ENCODE results near the gene RPL19. TPM values are rescaled to one million over a fixed set of nuclear protein-coding genes. Genes with fewer than 3 reads are reported as not detected.

The RPL19 gene
- total RNA-seq, 1 donor from 2014 or later: 3,324 TPM

DNA sequence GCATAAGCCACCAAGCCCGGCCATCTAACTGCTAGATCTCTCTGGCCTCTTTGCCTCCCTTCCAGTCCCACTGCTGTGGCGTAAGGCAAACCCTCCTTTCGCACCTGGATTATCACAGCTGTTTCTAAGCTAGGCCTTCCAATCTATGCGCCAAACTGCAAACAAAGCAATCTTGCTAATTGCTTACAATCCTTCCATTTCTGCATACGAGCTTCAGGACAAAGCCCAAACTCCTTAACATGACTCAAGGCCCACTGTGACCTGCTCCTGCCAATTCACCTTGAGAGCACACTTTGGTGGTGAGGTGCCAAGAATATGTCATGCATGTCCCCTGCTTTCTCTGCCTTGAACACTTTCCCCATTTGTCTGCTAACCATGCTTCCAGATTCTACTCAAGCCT is 28.1 kb upstream of the RPL19 start:
- ATAC-seq (ENCODE audit: low read depth) (no peak), DNase-seq (no peak)
- ChIA-PET POLR2A (interaction anchor here (0.6 kb wide), 1 partner anchor 363 kb away, joined by 4 read pairs; no protein-coding TSS in a partner anchor), CTCF (interaction anchor here (1.4 kb wide), 1 partner anchor 187 kb away, joined by 3 read pairs; no protein-coding TSS in a partner anchor)
- Mint-ChIP-seq H3K9me3 (no peaks in the 10 kb centered on the region), H3K36me3 (ENCODE audit: low read depth) (peaks cover under 1% of the 10 kb centered on the region), H3K4me3 (no peak overlapping the region), H3K27ac (no peak overlapping the region), H3K4me1 (peaks cover 13% of the 10 kb centered on the region), H3K27me3 (peaks cover 28% of the 10 kb centered on the region)
- TF ChIP-seq, protein P1, sequence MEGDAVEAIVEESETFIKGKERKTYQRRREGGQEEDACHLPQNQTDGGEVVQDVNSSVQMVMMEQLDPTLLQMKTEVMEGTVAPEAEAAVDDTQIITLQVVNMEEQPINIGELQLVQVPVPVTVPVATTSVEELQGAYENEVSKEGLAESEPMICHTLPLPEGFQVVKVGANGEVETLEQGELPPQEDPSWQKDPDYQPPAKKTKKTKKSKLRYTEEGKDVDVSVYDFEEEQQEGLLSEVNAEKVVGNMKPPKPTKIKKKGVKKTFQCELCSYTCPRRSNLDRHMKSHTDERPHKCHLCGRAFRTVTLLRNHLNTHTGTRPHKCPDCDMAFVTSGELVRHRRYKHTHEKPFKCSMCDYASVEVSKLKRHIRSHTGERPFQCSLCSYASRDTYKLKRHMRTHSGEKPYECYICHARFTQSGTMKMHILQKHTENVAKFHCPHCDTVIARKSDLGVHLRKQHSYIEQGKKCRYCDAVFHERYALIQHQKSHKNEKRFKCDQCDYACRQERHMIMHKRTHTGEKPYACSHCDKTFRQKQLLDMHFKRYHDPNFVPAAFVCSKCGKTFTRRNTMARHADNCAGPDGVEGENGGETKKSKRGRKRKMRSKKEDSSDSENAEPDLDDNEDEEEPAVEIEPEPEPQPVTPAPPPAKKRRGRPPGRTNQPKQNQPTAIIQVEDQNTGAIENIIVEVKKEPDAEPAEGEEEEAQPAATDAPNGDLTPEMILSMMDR (IDR thresholded peaks at IDR 0.05): no peak
- intact Hi-C loops (cut with micrococcal nuclease): no loop called here

DNA sequence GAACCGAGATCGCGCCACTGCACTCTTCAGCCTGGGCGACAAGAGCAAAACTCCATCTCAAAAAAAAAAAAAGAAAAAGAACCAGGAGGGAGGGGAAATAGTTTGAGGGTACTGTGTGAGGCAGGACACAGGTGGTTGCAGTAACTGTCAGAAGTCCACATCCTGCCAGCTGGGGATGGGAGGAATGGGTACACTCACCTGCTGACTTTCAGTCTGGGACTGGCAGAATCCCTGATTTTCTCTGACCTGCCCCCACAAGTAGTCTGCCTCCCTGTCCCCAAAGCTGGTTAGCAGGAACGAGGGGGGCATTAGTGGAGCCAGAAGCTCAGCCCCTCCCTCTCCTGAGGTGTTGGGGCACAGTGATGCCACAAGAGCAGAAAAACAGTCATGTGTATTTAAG is 27.0 kb upstream of the RPL19 start:
- no peak overlapping the region for H3K27ac Mint-ChIP-seq
- ATAC-seq (ENCODE audit: low read depth) (no peak), DNase-seq (no peak)
- no peak overlapping the region for H3K4me3 Mint-ChIP-seq
- POLR2A ChIA-PET: interaction anchor here (0.7 kb wide), 2 partner anchors 8 to 59 kb away, joined by 3 to 9 read pairs; no protein-coding TSS in a partner anchor
- intact Hi-C loops (cut with micrococcal nuclease): no loop called here
- TF ChIP-seq, protein P1 (IDR thresholded peaks at IDR 0.05): no peak
- CTCF ChIA-PET: interaction anchor here (1.4 to 6.4 kb wide), 4 partner anchors 7 to 190 kb away, joined by 3 to 49 read pairs (median 34); partner anchors contain the start of gene ARL5C
- H3K36me3 Mint-ChIP-seq (ENCODE audit: low read depth): peaks cover 2% of the 10 kb centered on the region
- no peaks in the 10 kb centered on the region for H3K9me3 Mint-ChIP-seq
- H3K4me1 Mint-ChIP-seq: peaks cover 5% of the 10 kb centered on the region
- peaks cover 27% of the 10 kb centered on the region for H3K27me3 Mint-ChIP-seq

DNA sequence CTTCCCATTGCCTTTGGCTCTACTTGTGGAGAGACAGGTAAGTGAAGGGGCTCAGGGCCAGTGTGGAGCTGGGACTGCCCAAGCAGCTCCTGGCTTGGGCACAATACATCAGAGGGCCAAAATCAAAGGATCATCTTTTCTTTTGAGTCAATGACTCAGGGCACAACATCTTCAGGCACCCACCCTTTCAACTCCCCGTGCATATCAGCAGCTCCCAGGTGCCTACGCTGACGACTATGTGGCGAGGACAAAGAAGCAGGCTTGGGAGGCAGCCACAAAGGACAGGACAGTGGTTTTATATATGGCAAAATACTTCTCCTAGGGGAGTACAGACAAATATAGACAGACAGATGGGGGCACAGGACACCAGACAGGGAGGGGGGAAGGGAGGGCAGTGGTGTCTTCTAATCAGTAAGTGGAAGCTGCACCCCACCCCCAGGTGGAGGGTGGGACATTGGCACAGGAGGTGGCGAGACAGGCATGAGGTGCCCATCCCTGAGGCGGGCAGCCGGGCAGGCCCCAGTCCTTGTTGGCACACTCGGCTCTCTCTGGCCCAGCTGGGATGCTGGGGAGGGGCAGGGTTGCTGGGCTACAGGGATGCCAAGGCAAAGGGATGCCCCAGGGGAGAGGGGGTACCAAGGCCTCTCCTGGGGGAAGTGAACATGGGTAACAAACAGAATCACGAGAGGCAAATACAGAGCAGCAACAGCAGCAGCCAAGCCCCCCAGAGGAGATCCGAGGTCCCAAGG is 26.4 kb upstream of the RPL19 start:
- TF ChIP-seq, protein P1 (IDR thresholded peaks at IDR 0.05): no peak
- Mint-ChIP-seq H3K4me1 (peaks cover 5% of the 10 kb centered on the region), H3K36me3 (ENCODE audit: low read depth) (peaks cover 2% of the 10 kb centered on the region), H3K27ac (no peak overlapping the region), H3K9me3 (no peaks in the 10 kb centered on the region), H3K27me3 (peaks cover 23% of the 10 kb centered on the region), H3K4me3 (no peak overlapping the region)
- DNase-seq (no peak), ATAC-seq (ENCODE audit: low read depth) (no peak)
- ChIA-PET POLR2A (interaction anchor here (0.7 kb wide), 2 partner anchors 9 to 58 kb away, joined by 3 to 9 read pairs; no protein-coding TSS in a partner anchor), CTCF (interaction anchor here (1.4 to 6.4 kb wide), 7 partner anchors 8 to 191 kb away, joined by 3 to 49 read pairs (median 14); partner anchors contain the start of gene ARL5C)
- intact Hi-C loops (cut with micrococcal nuclease): no loop called here

DNA sequence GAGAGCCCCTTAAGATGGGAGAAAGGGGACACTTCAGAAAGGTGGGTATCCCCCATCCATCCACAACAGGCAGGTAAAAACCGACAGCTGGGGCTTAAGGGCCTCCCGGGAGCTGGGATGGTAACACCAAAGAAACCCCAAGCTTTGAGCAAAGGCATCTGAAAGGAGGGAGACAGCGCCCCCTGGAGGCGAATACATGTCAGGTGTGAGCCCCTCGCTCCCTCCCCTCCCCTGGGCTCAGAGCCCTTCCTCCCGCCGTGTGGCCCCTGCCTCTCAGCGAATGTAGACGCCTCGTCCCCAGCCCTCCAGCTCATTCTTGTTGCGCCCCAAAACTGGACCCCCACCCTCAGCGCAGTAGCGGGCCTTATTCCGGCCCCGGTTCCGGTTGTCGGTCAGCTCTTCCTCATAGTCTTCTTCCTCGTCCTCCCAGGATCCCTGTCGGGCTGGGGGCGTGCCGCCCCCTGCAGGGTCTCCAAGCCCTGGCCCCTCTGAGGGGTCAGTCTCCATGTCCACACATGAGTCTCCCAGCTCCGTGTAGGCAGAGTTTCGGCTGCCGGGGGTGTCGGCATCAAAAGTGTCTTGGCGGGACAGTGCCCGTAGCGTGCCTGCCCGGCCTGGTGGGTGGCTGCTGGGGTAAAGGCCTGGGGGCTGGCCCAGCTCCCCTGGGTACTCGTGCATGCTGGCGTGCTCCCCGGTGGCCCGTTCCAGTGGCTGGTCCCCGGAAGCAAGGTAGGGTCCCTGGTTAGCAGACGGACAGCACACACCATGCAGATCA is 25.0 kb upstream of the RPL19 start:
- ATAC-seq (ENCODE audit: low read depth): peak; percentile 85

More for the DNA sequence above, 25.0 kb upstream of the RPL19 start:
- ChIA-PET POLR2A (interaction anchor here (0.6 to 2.0 kb wide), 3 partner anchors 25 to 208 kb away, joined by 3 to 6 read pairs (median 3); partner anchors contain the start of genes FBXO47 and RPL19), CTCF (interaction anchor here (1.0 to 6.4 kb wide), 10 partner anchors 9 to 321 kb away, joined by 3 to 49 read pairs (median 6); partner anchors contain the start of genes ARL5C and RPL19)
- Mint-ChIP-seq H3K27ac (no peak overlapping the region), H3K4me1 (peaks cover 5% of the 10 kb centered on the region), H3K27me3 (peaks cover 19% of the 10 kb centered on the region), H3K4me3 (peak overlapping the region; percentile 60), H3K36me3 (ENCODE audit: low read depth) (peaks cover 2% of the 10 kb centered on the region), H3K9me3 (no peaks in the 10 kb centered on the region)
- DNase-seq: peak; percentile 55
- intact Hi-C loops (cut with micrococcal nuclease): loop anchor here (1.0 kb wide), 1 partner anchor 192 kb away; no protein-coding TSS in a partner anchor
- TF ChIP-seq, protein P1 (IDR thresholded peaks at IDR 0.05): no peak

All from activated B cell treated with CpG ODN at 0.5 μM for 24 hours (primary cell).